Smooth muscle cell of the brain vasculature (primary cell): ENCODE results near the gene SERPINE3.

Experiments
- DNase-seq: peaks from one replicate; pipeline ENCODE4 v3.0.0-alpha.2; 2012; ENCODE audit warnings: low read depth, low spot score

SERPINE3 gene

DNA sequence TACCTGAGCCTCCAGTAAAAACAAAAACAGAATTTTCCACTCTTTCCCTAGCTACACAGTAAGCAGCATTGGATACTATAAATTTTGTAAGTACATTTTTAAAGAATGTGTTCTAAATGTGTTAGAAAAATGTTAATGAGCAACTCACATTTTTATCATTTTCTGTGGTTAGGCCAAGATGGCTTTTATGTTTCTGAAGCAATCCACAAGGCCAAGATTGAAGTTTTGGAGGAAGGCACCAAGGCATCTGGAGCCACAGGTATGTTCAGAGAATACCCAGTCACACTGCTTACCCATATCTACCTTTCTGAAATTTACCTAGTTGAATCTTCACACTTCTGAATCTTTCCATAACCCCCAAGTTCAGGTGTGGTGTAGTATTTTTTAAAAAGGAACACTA, 21.6 kb downstream of the SERPINE3 start:
- no peak for DNase-seq

GRCh38 chr13:51363625-51364024, 24.1 kb downstream of the SERPINE3 start:
- no peak for DNase-seq

DNA sequence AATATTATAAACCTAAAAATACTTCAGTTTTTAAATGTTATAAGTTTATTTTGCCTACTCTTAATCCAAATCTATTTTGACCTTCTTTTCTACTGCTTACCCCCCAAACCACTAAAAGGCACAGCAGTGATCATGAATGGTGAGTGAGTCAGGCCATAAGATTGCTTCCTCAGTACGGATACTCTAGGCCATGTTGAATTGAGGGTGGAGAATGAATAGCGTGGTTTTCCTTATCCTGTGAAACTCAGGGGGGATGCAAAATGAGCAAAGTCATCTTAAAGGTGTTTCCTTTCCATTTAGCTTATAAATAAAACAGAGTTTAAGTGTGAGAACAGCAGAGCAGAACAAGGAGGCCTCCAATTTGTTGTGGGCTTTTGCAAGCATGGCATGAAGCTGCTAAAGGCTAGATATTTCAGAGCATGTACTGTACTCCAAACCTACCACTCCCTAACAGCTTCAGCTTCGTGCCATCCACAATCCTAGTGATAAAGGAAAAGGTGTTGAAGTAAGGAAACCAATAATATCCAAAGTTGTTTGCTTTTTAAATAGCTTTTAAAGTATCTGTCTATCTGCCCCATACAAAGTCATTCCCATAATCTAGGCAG, 25.0 kb downstream of the SERPINE3 start:
- DNase-seq, result no peak

DNA sequence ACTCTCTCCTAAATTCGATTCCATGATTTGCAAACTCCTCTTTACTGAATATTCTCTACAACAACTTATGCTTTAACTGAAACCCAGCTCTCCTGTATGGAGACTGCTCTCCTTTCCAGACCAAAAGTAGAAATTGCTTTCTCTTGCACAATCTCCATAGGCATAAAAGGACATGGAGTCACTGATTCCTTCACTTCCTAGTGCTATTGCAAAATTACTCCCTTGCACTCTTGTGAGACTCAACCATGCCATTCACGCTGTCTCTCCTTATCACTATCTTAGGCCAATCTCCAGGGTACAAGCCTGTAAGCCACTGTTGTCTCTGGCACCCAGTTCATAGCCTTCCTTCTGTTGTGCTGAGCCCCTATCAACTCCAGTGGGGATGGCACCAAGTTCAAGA, 30.6 kb downstream of the SERPINE3 start:
- DNase-seq, result no peak

DNA sequence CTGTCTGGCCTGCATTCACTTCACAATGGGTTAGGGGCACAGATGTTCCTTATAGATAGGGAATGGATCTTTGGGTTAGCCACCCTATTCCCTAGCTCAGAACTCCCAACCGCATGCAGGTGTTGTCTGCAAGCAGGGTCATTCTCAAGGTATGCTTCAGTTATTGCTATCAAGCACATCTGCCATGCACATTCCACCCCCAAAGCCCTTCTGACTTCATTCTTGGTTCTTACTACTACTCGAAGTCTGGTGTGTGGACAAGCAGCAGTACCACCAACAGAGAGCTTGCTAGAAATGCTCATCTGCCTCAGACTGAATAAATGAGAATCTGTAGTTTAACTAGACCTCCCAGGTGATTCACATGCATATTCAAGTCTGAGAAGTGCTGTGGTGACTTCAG, 31.3 kb downstream of the SERPINE3 start:
- DNase-seq, result no peak

- DNase-seq, result no peak
These were observed 32.4 kb downstream of the SERPINE3 start for GRCh38 chr13:51371768-51372399.

DNA sequence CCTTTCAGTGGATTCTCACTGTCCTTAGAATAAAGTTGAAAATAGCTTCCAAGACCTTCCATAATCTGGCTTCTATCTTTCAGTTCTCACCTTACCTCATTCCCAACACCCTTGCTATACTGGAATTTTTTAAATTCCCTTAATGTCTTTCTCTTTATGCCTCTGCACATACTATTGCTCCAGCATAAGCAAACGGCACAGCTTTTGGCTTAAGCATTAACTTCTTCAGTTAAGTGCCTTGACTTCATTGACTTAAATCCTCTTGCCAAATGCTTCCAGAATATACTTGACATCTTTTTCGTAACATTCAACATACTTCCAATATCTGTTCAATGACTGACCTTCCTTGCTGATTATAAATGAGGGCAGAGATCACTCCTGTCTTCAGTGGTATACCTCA, 34.0 kb downstream of the SERPINE3 start:
- DNase-seq, result no peak

GRCh38 chr13:51380269-51380668, 40.8 kb downstream of the SERPINE3 start:
- no peak for DNase-seq

DNA sequence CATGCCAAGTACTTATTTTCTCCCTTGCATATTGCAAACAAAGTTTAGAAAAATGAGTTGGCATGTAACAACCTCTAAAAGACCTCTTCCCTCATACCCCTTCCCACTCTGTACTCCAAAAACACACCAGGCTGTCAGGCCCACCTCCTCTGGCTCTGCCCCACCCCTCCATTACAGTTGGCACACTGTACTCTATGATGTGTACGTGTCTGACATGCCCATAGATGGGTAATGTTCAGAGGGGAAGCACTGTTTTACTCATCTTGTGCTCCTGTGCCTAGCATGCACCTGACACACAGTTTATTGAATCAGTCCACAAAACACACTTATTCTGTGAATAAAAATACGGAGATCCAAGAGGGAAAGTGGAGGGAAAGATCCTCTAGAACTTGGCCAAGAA, 45.6 kb downstream of the SERPINE3 start:
- no peak for DNase-seq

DNA sequence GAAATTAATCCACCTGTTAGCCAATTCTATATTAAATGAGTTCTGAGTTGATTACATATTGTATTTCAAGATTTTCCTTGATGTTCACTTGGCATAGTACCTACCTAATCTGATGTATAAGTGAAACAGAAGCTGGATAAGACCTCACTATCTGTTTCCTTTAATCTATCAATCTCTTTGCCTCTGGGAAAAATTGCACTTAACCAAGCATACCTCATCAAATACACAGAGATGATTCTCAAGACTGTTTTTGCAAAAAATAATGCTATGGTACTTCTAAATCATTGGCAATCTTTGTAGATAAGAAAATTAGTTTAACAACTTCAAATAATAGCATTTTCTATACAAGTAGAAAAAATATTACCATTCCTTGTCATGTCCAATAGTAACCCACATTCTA, 55.2 kb downstream of the SERPINE3 start:
- no peak for DNase-seq

DNA sequence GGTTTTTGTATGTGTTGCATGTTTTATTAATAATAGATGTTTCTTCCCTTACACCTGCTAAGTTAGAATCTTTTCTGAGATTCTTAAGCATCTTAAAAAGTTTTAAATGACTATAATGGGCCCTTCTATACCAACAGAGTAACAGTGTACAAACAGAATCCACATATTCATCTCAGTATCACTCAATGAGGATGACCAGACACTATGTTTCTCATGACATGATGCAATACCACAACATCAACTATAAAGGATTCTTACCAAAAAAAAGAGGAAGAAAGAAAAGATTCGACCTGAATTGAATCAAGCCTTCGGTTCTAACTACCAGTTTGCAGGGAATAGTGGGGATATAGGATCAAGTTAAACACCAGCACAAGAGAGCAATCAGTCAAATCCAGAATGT, 56.9 kb downstream of the SERPINE3 start:
- DNase-seq, result no peak

DNA sequence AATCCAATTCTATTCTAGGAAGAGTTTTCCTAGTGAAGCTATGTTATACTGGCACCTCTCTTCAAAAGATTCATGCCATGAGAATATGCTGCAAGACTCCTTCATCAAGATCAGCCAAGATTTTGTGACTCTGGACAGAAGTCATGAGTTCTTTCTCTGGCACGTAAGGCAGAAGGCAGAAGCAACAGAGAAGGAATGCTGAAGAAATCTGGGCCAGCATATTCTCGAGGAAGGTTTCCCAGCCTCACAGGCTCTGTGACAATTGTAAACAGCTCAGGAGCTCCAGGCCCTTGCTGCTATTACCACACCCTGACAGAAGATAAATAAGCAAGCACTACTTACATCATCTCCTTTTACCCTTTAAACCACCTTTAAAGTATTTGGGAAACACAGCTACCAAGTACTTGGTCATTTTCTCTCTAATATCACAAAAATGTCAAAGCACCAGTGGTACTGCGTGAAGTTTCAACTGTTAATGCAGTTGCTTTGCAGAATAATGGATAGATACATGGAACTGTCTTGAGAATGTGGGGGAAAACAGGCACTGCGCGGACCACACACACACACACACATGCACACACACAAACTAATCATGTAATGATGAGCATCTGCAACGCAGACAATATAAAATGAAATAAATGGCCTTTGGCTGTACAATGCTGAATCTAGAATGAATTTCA, 57.9 kb downstream of the SERPINE3 start:
- DNase-seq, result peak; percentile 18

DNA sequence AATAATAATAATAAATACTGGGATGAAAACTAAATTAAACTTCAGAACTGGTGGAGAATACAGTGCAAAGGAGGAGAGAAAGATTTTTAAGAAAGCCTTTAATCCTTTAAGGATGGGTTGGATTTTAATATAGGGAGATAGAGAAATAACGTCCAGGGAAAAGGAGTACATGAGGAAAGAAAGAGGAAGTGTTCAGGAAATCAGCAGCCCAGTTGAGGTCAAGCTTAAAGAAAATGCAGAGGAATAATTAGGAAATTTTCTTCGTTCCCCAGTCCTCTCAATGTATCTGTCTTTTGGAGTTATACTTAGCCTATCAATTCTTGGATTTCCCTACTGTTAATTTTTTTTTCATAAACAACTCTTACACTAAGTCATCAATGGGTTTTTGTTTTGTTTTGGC, 65.7 kb downstream of the SERPINE3 start:
- DNase-seq, result no peak

DNA sequence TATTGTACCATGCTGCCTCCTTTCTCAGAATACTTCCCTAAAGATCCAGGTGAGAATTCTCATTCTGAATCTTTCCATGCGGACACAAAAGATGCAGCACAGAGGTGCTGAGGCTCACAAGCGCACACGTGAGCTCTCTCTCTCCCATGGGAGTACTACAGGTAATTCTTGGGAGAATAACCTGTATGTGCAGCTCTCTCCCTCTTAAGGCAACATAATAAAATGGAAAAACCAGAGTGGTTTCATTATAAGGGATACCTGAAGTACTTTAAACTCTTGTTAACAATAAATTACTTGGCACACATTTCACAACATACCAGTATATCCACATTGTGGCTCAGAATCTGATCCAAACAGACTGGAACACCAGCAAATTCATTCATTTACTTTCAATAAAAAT, 72.9 kb downstream of the SERPINE3 start:
- DNase-seq, result no peak
